ENCODE measurements around the gene CYP4F2. TPM values are rescaled to one million over a fixed set of nuclear protein-coding genes. Genes with fewer than 3 reads are reported as not detected.

Gene CYP4F2
- total RNA-seq, 1 donor from 2014 or later = not detected

Other genes starting within 250 kb of the CYP4F2 start
- 7.5 TPM for gene CYP4F12, start 225.0 kb downstream of the CYP4F2 start, total RNA-seq
- gene OR10H2, start 170.1 kb downstream of the CYP4F2 start, total RNA-seq = not detected
- gene OR10H3, start 160.1 kb downstream of the CYP4F2 start, total RNA-seq = not detected
- not detected for gene OR10H5, start 110.4 kb downstream of the CYP4F2 start, total RNA-seq
- gene OR10H1, start 82.4 kb downstream of the CYP4F2 start, total RNA-seq = not detected
- gene CYP4F11, start 36.5 kb upstream of the CYP4F2 start, total RNA-seq = 0.87 TPM
- not detected for gene OR10H4, start 50.9 kb upstream of the CYP4F2 start, total RNA-seq
- gene TPM4, start 178.4 kb upstream of the CYP4F2 start, total RNA-seq = 385 TPM
- 51.4 TPM for gene RAB8A, start 213.8 kb upstream of the CYP4F2 start, total RNA-seq
- 1.2 TPM for gene HSH2D, start 245.6 kb upstream of the CYP4F2 start, total RNA-seq

Measured in mesenteric fat pad (tissue), 1 donor.